ENCODE measurements around the gene CNTNAP5.

Gene CNTNAP5

GRCh38 chr2:124610866-124611265 is 585.8 kb downstream of the CNTNAP5 start:
- no peak overlapping the region for H3K27ac ChIP-seq (ENCODE audit: low read length)
- no peak overlapping the region for H3K9ac ChIP-seq (ENCODE audit: low read length)
- no peaks in the 10 kb centered on the region for H3K9me3 ChIP-seq (ENCODE audit: insufficient read depth, low read length)
- no peaks in the 10 kb centered on the region for H4K20me1 ChIP-seq (ENCODE audit: insufficient read depth, low read length)
- no peaks in the 10 kb centered on the region for H3K36me3 ChIP-seq (replicated peaks; ENCODE audit: low read depth, low read length)
- no peak overlapping the region for H3K4me3 ChIP-seq (ENCODE audit: low read length)
- H3K4me1 ChIP-seq (ENCODE audit: low read length) = no peaks in the 10 kb centered on the region
- TF ChIP-seq CTCF (IDR thresholded peaks at IDR 0.05; ENCODE audit: low read depth, low read length) = no peak
- TF ChIP-seq EZH2phosphoT487 (IDR thresholded peaks at IDR 0.05; ENCODE audit: low read depth) = no peak
- no peaks in the 10 kb centered on the region for H3K27me3 ChIP-seq (ENCODE audit: low read depth, low read length)
- H3K79me2 ChIP-seq (ENCODE audit: low read length) = no peaks in the 10 kb centered on the region
- no peak overlapping the region for H3K4me2 ChIP-seq (ENCODE audit: low read length)
- no peak overlapping the region for H2AFZ ChIP-seq (ENCODE audit: low read depth, low read length)

DNA sequence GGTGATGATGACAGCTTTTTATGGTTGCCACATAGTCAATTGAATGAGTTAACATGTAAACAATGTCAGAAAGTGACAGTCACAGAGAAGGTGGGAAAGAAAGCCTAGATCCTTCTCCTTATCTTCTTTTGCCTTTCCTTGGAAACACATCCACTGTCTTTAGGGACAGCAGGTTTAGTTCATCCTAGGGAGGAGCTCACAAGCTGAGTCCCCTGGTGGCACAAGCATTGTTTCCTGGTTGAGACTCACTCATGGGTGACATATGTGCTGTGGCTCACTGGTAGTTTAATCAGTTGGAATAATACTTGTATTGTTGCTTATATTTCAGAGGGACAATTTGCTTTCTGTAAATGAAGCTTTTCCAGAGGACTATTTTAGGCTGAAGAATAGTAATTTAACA is 598.5 kb downstream of the CNTNAP5 start:
- Histone ChIP-seq H3K4me3 (ENCODE audit: low read length) (no peak overlapping the region), H3K4me1 (ENCODE audit: low read length) (no peaks in the 10 kb centered on the region), H4K20me1 (ENCODE audit: insufficient read depth, low read length) (no peaks in the 10 kb centered on the region), H2AFZ (ENCODE audit: low read depth, low read length) (no peak overlapping the region), H3K9me3 (ENCODE audit: insufficient read depth, low read length) (no peaks in the 10 kb centered on the region), H3K9ac (ENCODE audit: low read length) (no peak overlapping the region), H3K79me2 (ENCODE audit: low read length) (no peaks in the 10 kb centered on the region), H3K27ac (ENCODE audit: low read length) (no peak overlapping the region), H3K4me2 (ENCODE audit: low read length) (no peak overlapping the region), H3K36me3 (replicated peaks; ENCODE audit: low read depth, low read length) (no peaks in the 10 kb centered on the region), H3K27me3 (ENCODE audit: low read depth, low read length) (no peaks in the 10 kb centered on the region)
- TF ChIP-seq CTCF (IDR thresholded peaks at IDR 0.05; ENCODE audit: low read depth, low read length) = no peak
- TF ChIP-seq EZH2phosphoT487 (IDR thresholded peaks at IDR 0.05; ENCODE audit: low read depth) = no peak

- Histone ChIP-seq H3K9ac (ENCODE audit: low read length) (no peak overlapping the region), H3K9me3 (ENCODE audit: insufficient read depth, low read length) (no peaks in the 10 kb centered on the region), H3K79me2 (ENCODE audit: low read length) (no peaks in the 10 kb centered on the region), H3K4me1 (ENCODE audit: low read length) (no peaks in the 10 kb centered on the region), H3K27ac (ENCODE audit: low read length) (no peak overlapping the region), H3K36me3 (replicated peaks; ENCODE audit: low read depth, low read length) (no peaks in the 10 kb centered on the region), H3K4me3 (ENCODE audit: low read length) (no peak overlapping the region), H4K20me1 (ENCODE audit: insufficient read depth, low read length) (no peaks in the 10 kb centered on the region), H2AFZ (ENCODE audit: low read depth, low read length) (no peak overlapping the region), H3K4me2 (ENCODE audit: low read length) (no peak overlapping the region), H3K27me3 (ENCODE audit: low read depth, low read length) (no peaks in the 10 kb centered on the region)
- TF ChIP-seq CTCF (IDR thresholded peaks at IDR 0.05; ENCODE audit: low read depth, low read length) = no peak
Measured at GRCh38 chr2:124625561-124625960, 600.5 kb downstream of the CNTNAP5 start.

GRCh38 chr2:124626993-124627392 is 601.9 kb downstream of the CNTNAP5 start:
- H3K9me3 ChIP-seq (ENCODE audit: insufficient read depth, low read length) = no peaks in the 10 kb centered on the region
- TF ChIP-seq EZH2phosphoT487 (IDR thresholded peaks at IDR 0.05; ENCODE audit: low read depth) (no peak), CTCF (IDR thresholded peaks at IDR 0.05; ENCODE audit: low read depth, low read length) (no peak)
- no peak overlapping the region for H2AFZ ChIP-seq (ENCODE audit: low read depth, low read length)
- no peak overlapping the region for H3K4me2 ChIP-seq (ENCODE audit: low read length)
- H3K4me3 ChIP-seq (ENCODE audit: low read length) = no peak overlapping the region
- no peaks in the 10 kb centered on the region for H3K4me1 ChIP-seq (ENCODE audit: low read length)
- no peaks in the 10 kb centered on the region for H3K79me2 ChIP-seq (ENCODE audit: low read length)
- H3K27ac ChIP-seq (ENCODE audit: low read length) = no peak overlapping the region
- H3K9ac ChIP-seq (ENCODE audit: low read length) = no peak overlapping the region
- H3K36me3 ChIP-seq (replicated peaks; ENCODE audit: low read depth, low read length) = no peaks in the 10 kb centered on the region
- H4K20me1 ChIP-seq (ENCODE audit: insufficient read depth, low read length) = no peaks in the 10 kb centered on the region
- no peaks in the 10 kb centered on the region for H3K27me3 ChIP-seq (ENCODE audit: low read depth, low read length)
